ENCODE data around the gene HTD2. TPM values are rescaled to one million over a fixed set of nuclear protein-coding genes. Genes with fewer than 3 reads are reported as not detected.
"Not testable (repeated sequence)": the region's sequence is repeated elsewhere in the genome, so short reads cannot be mapped to it uniquely, and the experiment has no call there.

HTD2 gene
- polyA plus RNA-seq (2013, experiment 1 of 2; ENCODE audit: insufficient read length), result 8.6 TPM
- polyA plus RNA-seq (2013, experiment 2 of 2; ENCODE audit: insufficient read length), result 5.5 TPM

- DNase-seq, result peak; percentile 96
Measured at GRCh38 chr3:58305882-58306711, at the start of gene HTD2, which contains the start of gene RPP14. Gene HTD2, plus strand, starts transcription at chr3:58306520. Its CDS starts 11,094 bp downstream, at chr3:58317614. Gene RPP14, plus strand, starts transcription at chr3:58306245. Its CDS starts 4,085 bp downstream, at chr3:58310330.

- no peak for DNase-seq
Measured at GRCh38 chr3:58258392-58259055, 47.8 kb upstream of the HTD2 start.

- DNase-seq, result peak; percentile 90
Measured at GRCh38 chr3:58260261-58260731, 46.0 kb upstream of the HTD2 start.

- DNase-seq, result peak; percentile 62
Measured at GRCh38 chr3:58260733-58261132, 45.6 kb upstream of the HTD2 start.

- DNase-seq, result no peak
Measured at GRCh38 chr3:58261954-58262666, 44.2 kb upstream of the HTD2 start.

GRCh38 chr3:58266577-58266976 lies 39.7 kb upstream of the HTD2 start:
- no peak for DNase-seq

GRCh38 chr3:58267543-58267942 lies 38.8 kb upstream of the HTD2 start:
- not testable (repeated sequence) for DNase-seq

GRCh38 chr3:58269356-58269755 lies 37.0 kb upstream of the HTD2 start:
- DNase-seq, result no peak

- DNase-seq, result no peak
Measured at GRCh38 chr3:58270485-58270884, 35.8 kb upstream of the HTD2 start.

GRCh38 chr3:58271901-58272501 lies 34.3 kb upstream of the HTD2 start:
- DNase-seq, result peak; percentile 93

GRCh38 chr3:58272891-58273290 lies 33.4 kb upstream of the HTD2 start:
- peak; percentile 30 for DNase-seq

GRCh38 chr3:58273362-58273761 lies 33.0 kb upstream of the HTD2 start:
- not testable (repeated sequence) for DNase-seq

- peak; percentile 44 for DNase-seq
Measured at GRCh38 chr3:58274027-58274614, 32.2 kb upstream of the HTD2 start.

- DNase-seq, result no peak
Measured at GRCh38 chr3:58281069-58281468, 25.3 kb upstream of the HTD2 start.

GRCh38 chr3:58285334-58285733 lies 21.0 kb upstream of the HTD2 start:
- no peak for DNase-seq

GRCh38 chr3:58287354-58287753 lies 19.0 kb upstream of the HTD2 start:
- no peak for DNase-seq

- DNase-seq, result no peak
Measured at GRCh38 chr3:58288011-58288728, 18.1 kb upstream of the HTD2 start.

GRCh38 chr3:58288964-58289613 lies 17.2 kb upstream of the HTD2 start:
- not testable (repeated sequence) for DNase-seq

- DNase-seq, result not testable (repeated sequence)
Measured at GRCh38 chr3:58290446-58290845, 15.9 kb upstream of the HTD2 start.

- no peak for DNase-seq
Measured at GRCh38 chr3:58291671-58292338, 14.5 kb upstream of the HTD2 start.

All from fibroblast of skin of back (primary cell).